OCI-LY7 (cell line): ENCODE measurements around the gene CDKN2B-AS1.

ENCODE experiments used
- CTCF ChIP-seq: fragments of 200-600 bp; sonication (generic); conservative IDR thresholded peaks from 2 replicates; pipeline ENCODE4 v1.5.1; 2014; ENCODE audit warnings: mild to moderate bottlenecking, antibody characterized with exemption, low read length, moderate library complexity, mixed read lengths
- EZH2phosphoT487 ChIP-seq: fragments of 200-600 bp; sonication (generic); IDR thresholded peaks from 2 replicates; pipeline ENCODE4 v1.6.1; 2018; ENCODE audit warnings: low read depth, borderline replicate concordance, mild to moderate bottlenecking, mixed run types, antibody characterized with exemption, low read length, moderate library complexity, mixed read lengths

GRCh38 chr9:22102146-22103053, 107.8 kb downstream of the CDKN2B-AS1 start:
- no peak for TF ChIP-seq CTCF
- no peak for TF ChIP-seq EZH2phosphoT487
